ENCODE data around the gene TFPI2.
A peak's percentile ranks its signal among the peaks of the same experiment; 100 is the strongest.
"Not testable (repeated sequence)": the region's sequence is repeated elsewhere in the genome, so short reads cannot be mapped to it uniquely, and the experiment has no call there.

TFPI2 gene, protein sequence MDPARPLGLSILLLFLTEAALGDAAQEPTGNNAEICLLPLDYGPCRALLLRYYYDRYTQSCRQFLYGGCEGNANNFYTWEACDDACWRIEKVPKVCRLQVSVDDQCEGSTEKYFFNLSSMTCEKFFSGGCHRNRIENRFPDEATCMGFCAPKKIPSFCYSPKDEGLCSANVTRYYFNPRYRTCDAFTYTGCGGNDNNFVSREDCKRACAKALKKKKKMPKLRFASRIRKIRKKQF

GRCh38 chr7:93890464-93891068 lies at the start of gene TFPI2:
Gene TFPI2 (minus strand): TSS chr7:93890753. CDS start chr7:93890678, 75 bp downstream.
- DNase-seq (ENCODE audit: low read depth, low spot score): peak; percentile 84

DNA sequence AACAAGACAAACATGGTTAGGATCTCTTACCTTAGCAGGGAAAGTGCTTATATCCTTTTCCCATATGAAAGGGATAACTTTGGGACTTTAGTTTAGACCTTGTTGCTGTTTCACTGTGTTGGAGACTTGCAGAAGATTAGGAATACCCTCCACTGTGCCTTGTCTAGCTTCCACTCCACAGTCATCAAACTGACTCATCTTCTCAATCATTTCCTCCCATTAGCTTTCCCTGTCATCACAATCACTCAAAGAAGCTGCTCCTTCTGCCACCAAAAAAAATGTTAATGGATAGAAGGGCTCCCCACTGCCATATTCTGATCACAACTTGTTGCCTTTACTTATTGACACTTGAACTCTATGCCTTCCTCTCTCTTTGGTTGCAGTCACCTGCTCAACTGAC lies 47.7 kb upstream of the TFPI2 start:
- no peak for DNase-seq (ENCODE audit: low read depth, low spot score)

GRCh38 chr7:93937818-93938217 lies 47.3 kb upstream of the TFPI2 start:
- DNase-seq (ENCODE audit: low read depth, low spot score): no peak

DNA sequence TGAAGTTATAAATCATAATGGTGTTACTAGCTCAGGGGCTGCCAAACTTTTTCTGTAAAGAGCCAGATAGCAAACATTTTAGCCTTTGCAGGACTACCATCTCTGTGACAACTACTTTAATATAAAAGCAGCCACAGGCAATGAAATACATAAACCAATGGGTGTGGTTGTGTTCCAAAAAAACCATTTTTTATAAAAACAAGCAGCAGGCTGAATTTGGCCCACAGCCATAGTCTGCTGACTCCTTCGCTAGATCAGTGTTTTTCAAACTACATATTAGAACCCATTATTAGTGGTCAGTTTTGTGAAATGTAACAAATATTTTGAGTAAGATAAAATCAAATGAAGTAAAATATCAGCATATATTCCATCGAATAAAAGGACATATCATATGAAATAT lies 44.5 kb upstream of the TFPI2 start:
- no peak for DNase-seq (ENCODE audit: low read depth, low spot score)

- DNase-seq (ENCODE audit: low read depth, low spot score): peak; percentile 74
Observed at GRCh38 chr7:93933156-93933555, 42.6 kb upstream of the TFPI2 start.

DNA sequence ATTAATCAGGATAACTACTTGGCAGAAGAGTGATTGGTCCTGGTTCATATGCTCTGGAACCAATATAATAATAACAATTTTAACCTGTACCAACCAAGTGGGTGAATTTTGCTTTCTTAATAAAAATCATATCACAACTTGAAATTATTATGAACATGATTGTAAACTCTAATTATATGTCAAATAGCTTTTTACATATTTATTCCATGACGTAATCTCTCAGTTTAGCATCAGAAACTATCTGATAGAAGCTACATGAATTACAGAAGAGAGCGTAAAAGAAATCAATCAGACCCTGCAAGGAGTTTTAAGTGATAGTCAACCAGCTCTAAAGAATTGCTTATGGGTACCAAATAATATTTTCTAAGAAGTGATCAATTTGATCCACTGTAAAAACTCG lies 41.1 kb upstream of the TFPI2 start:
- no peak for DNase-seq (ENCODE audit: low read depth, low spot score)

- DNase-seq (ENCODE audit: low read depth, low spot score): no peak
Observed at GRCh38 chr7:93927585-93927984, 37.0 kb upstream of the TFPI2 start.

GRCh38 chr7:93926800-93927199 lies 36.2 kb upstream of the TFPI2 start:
- no peak for DNase-seq (ENCODE audit: low read depth, low spot score)

- DNase-seq (ENCODE audit: low read depth, low spot score): no peak
Observed at GRCh38 chr7:93923942-93924341, 33.4 kb upstream of the TFPI2 start.

GRCh38 chr7:93923296-93923695 lies 32.7 kb upstream of the TFPI2 start:
- DNase-seq (ENCODE audit: low read depth, low spot score): peak; percentile 6

DNA sequence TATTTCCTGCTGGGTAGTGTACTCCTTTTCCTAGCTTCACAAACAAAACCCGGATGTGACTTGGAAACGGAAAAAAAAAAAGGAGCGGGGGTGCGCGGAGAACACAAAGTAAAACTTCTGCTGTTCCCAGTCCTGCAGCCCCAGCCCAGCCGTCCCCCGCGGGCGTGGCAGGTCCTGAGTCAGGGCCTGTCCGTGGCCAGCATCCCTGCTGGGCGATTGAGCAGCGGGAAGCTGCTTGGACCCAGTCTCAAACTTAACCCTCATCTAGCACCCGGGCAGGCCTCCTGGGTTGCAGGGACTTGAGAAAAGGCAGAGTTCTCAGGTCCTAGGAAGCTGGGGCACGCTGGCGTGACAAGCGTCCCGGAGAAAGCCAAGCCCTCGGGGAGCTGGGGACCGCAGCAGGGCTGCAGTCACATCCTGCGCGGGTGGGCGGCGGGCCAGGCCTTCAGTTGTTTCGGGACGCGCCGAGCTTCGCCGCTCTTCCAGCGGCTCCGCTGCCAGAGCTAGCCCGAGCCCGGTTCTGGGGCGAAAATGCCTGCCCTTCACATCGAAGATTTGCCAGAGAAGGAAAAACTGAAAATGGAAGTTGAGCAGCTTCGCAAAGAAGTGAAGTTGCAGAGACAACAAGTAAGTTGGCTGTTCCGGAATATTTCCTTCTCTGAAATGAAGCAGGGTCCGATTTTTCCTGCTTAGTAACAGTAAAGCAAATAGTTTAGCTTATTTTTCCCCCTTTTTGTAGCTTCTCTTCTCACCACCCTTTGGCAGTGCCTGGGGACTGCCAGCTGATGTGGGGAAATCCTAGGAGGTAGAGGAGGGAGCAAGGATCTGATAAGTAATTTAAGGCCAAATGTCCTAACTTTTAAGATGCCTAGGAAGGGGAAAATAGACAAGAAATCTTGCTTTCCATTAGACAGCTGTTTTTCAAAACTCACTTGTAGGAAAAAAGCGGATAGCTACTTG lies 31.3 kb upstream of the TFPI2 start, which contains the start of gene GNG11:
Gene GNG11, plus strand, starts transcription at position 129 of the 960 bp plus-strand sequence. Its CDS starts 403 bp downstream, at position 532.
- peak; percentile 91 for DNase-seq (ENCODE audit: low read depth, low spot score)

DNA sequence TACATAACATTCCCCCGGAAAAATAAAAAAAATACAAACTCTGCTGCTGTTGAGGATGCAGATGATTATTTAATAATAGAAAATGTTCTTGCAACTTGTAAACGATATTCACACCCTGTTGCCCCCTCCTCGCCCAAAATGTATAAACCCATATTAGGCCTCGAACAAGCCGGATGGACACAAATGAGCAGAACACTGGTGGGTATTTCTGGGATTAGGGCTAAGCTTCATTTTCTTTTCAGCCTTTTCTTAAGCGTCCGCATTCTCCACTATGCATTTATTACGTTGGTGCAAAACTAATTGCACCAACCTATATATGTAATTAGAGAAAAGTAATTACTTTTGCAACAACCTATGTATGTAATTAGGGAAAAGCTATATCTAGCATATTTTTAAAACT lies 30.6 kb upstream of the TFPI2 start:
- no peak for DNase-seq (ENCODE audit: low read depth, low spot score)

- peak; percentile 19 for DNase-seq (ENCODE audit: low read depth, low spot score)
Observed at GRCh38 chr7:93920496-93921182, 30.1 kb upstream of the TFPI2 start.

DNA sequence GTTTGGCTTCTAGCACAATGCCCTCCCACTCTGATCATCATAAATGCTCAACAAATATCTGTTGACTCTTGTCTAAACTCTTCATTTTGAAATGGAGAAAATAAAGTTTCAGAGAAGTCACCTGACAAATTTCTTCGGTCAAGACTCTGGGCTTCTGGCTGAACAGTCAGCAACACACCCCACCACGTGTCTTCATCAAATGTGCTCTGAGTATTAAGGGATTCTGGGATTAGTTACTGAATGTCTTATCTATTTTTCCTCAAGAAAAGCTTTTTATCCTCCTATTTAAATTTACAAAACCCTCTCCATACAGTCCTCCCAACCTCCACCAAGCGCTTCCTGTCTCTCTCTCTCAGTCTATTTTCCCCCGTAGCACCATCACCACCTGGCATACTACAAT lies 25.8 kb upstream of the TFPI2 start:
- not testable (repeated sequence) for DNase-seq (ENCODE audit: low read depth, low spot score)

DNA sequence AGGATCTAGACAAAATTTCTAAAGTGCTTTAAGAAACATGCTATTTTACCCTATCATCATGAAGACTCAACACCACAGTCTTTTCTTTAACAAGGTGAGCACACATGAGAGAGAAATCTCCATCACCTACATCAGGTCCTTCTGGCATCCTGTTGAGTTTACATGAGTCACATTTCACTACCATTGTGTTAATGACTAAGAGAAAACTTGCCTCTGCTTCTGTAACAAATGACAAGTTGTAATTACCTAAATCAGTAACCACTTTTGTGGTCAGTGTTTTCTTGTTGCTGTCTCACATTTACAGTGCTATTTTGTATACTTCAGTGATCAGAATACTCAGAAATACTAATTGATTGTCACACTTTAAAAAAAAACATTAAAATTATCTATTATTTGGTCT lies 25.3 kb upstream of the TFPI2 start:
- not testable (repeated sequence) for DNase-seq (ENCODE audit: low read depth, low spot score)

DNA sequence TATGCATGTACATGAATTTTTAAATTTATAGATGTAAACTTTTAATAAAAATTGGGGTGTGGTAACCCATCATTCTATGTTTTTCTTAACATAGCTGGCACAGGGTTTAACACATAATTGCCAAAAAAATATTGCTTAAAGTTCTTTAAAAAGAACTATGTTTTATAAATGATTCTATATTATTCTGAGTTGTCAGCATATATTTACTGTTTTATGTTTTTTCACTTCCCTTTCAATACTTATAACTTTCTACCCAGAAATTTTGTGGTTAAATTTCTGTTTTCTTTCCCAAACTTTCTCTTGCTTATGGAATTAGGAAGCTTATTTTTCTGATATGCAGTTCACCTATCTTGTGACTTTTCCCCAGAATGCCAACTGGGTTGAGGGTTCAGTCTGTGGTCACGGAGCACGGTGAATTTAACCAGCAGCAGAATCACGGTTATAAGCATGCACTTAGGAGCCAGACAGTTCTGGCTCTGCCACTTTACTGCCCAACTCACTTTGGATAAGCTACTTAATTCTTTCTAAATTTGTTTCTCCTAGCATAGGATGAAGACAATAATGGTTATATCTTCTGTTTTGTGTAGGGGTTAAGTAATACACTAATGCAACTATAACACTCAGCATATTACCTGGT lies 24.8 kb upstream of the TFPI2 start:
- DNase-seq (ENCODE audit: low read depth, low spot score): not testable (repeated sequence)

GRCh38 chr7:93914581-93915066 lies 24.1 kb upstream of the TFPI2 start:
- peak; percentile 29 for DNase-seq (ENCODE audit: low read depth, low spot score)

- no peak for DNase-seq (ENCODE audit: low read depth, low spot score)
Observed at GRCh38 chr7:93913197-93913596, 22.6 kb upstream of the TFPI2 start.

DNA sequence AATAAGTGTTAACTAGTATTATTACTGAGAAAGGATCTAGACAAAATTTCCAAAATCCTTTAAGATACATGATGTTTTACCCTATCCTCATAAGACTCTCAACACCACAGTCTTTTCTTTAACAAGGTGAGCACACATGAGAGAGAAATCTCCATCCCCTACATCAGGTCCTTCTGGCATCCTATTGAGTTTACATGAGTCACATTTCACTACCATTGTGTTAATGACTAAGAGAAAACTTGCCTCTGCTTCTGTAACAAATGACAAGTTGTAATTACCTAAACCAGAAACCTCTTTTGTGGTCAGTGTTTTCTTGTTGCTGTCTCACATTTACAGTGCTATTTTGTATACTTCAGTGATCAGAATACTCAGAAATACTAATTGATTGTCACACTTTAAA lies 21.1 kb upstream of the TFPI2 start:
- not testable (repeated sequence) for DNase-seq (ENCODE audit: low read depth, low spot score)

DNA sequence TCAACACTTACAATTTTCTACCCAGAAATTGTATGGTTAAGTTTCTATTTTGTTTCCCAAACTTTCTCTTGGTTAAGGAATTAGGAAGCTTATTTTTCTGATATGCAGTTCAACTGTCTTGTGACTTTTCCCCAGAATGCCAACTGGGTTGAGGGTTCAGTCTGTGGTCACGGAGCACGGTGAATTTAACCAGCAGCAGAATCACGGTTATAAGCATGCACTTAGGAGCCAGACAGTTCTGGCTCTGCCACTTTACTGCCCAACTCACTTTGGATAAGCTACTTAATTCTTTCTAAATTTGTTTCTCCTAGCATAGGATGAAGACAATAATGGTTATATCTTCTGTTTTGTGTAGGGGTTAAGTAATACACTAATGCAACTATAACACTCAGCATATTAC lies 20.7 kb upstream of the TFPI2 start:
- DNase-seq (ENCODE audit: low read depth, low spot score): not testable (repeated sequence)
